Aorta (tissue), 5 donors: ENCODE results near the gene YY1. TPM values are rescaled to one million over a fixed set of nuclear protein-coding genes. Genes with fewer than 3 reads are reported as not detected.

ENCODE experiments used
- ATAC-seq: fragments of 200-7000 bp; cut with Tn5 transposase; one replicate; pipeline ENCODE4 v1.9.1; 2022; ENCODE audit warnings: moderate library complexity; ENCODE audit not compliant: low FRiP score
- DNase-seq, 2 donors: peaks; one replicate each; pipeline ENCODE4 v3.0.0-alpha.2; 2020
- H3K27ac ChIP-seq, 2 donors: one replicate each; pipeline ENCODE4 v1.5.1; 2013; ENCODE audit warnings: low read length in 2 of 2, mild to moderate bottlenecking in 2 of 2, moderate library complexity in 2 of 2, control low read depth in 1 of 2, inconsistent platforms in 1 of 2, low read depth in 1 of 2
- H3K27me3 ChIP-seq, 2 donors: one replicate each; pipeline ENCODE4 v1.6.1; 2013; ENCODE audit warnings: control low read depth in 1 of 2, low read length in 1 of 2, mild to moderate bottlenecking in 1 of 2, moderate library complexity in 1 of 2; ENCODE audit not compliant: insufficient read depth in 2 of 2, control insufficient read depth in 1 of 2
- H3K36me3 ChIP-seq, 2 donors: one replicate each; pipeline ENCODE4 v1.6.1; 2013; ENCODE audit warnings: control low read depth in 1 of 2, low read length in 1 of 2, mild to moderate bottlenecking in 1 of 2; ENCODE audit not compliant: insufficient read depth in 2 of 2, control insufficient read depth in 1 of 2
- H3K4me1 ChIP-seq, 2 donors: one replicate each; pipeline ENCODE4 v1.6.1; 2013; ENCODE audit warnings: low read length in 2 of 2, control low read depth in 1 of 2, mild to moderate bottlenecking in 1 of 2, moderate library complexity in 1 of 2; ENCODE audit not compliant: insufficient read depth in 2 of 2, control insufficient read depth in 1 of 2
- H3K4me3 ChIP-seq, 2 donors: one replicate each; pipeline ENCODE4 v1.5.1; 2013; ENCODE audit warnings: low read length in 2 of 2, control low read depth in 1 of 2, mild to moderate bottlenecking in 1 of 2
- H3K9me3 ChIP-seq: one replicate; pipeline ENCODE4 v1.6.1; 2013; ENCODE audit warnings: mild to moderate bottlenecking, low read length; ENCODE audit not compliant: control insufficient read depth
- WGBS, 2 donors: extraction: QIAGEN DNeasy Blood & Tissue Kit; methylation state at CpG; one replicate each; pipeline ENCODE4 v1.1.7; 2013; 5-methylcytosine and 5-hydroxymethylcytosine counted together
- intact Hi-C, 2 donors: fragments of 100-400 bp; cut with DNase I; formaldehyde crosslinking; loops; one replicate each; pipeline versions ENCODE4 v1.14.2 to v1.15.0; 2022
- polyA plus RNA-seq, 2 donors: library from polyadenylated mRNA; stranded (reverse); fragments of 200-250 nt; gene quantifications; one replicate each; pipeline ENCODE4 v1.2.3, GENCODE V29; 2013
- total RNA-seq, 2 donors: library from RNA; stranded (reverse); fragmentation: NEBNext Ultra II Directional; extraction: Animal tissue kit (Norgen Biotek cat#: 25700); gene quantifications; one replicate each; pipeline ENCODE4 v1.2.1, GENCODE V29; 2021
- donor health status: healthy with polysubstance abuse.
- donor health status: Bipolar disorder and iron deficiency.
- donor health status: DM: no; HTN: no; CAD: no.
- donor health status: DM: no; HTN: no; CAD: no.
- donor health status: DM: yes; HTN: yes; CAD: no.

The YY1 gene
- total and polyA plus RNA-seq, 4 donors: 23.1 to 57.3 (median 41.0) TPM

DNA sequence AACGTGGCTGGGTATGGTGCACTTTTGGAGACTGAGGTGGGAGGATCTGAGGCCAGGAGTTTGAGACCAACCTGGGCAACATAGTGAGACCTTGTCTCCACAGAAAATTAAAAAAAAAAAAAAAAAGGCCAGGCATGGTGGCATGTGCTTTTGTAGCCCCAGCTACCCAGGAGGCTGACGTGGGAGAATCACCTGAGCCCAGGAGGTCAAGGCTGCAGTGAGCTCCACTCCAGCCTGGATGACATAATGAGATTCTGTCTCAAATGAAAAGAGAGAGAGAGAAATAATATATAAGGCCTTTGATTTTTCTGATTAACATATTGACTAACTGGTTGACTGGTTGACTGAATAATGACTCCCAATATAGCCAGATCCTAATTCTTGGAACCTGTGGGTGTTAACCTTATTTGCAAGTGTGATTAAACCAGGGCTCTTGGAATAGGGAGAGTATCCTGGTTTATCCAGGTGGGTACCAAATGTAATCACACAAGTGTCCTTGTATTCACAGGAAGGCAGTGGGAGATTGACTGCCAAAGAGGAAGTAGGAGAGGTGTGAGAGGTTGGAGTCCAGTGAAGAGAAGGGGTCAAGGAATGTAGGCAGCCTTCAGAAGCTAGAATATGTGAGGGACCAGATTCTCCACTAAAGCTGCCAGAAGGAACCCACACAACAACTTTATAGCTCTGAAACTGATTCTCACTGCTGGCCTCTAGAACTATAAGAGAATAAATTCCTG lies 12.0 kb downstream of the YY1 start:
- intact Hi-C loops: no loop called here
- Histone ChIP-seq H3K27ac (no peak overlapping the region), H3K36me3 (no peaks in the 10 kb centered on the region), H3K4me3 (no peak overlapping the region), H3K27me3 (no peaks in the 10 kb centered on the region), H3K4me1 (peaks cover 0 to 11% of the 10 kb centered on the region in 2 donors), H3K9me3 (no peaks in the 10 kb centered on the region)
- WGBS, 2 donors: 74 to 86% methylated on average over 2 of the region's 2 CpGs
- no peak for DNase-seq
- no peak for ATAC-seq

DNA sequence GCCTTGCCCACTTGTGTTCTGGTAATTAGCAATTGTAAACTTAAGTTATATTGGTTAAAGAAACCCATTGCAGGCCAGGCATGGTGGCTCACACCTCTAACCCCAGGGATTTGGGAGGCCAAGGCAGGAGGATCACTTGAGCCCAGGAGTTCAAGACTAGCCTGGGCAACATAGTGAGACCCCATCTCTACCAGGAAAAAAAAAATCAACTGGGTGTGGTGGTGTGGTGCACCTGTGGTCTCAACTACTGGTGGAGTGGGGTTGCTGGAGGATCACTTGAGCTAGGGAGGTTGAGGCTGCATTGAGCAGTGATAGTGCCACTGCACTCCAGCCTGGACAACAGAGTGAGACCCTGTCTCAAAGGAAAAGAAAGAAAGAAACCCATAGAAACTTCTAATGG lies 13.7 kb downstream of the YY1 start:
- Histone ChIP-seq H3K27ac (no peak overlapping the region), H3K9me3 (no peaks in the 10 kb centered on the region), H3K27me3 (no peaks in the 10 kb centered on the region), H3K4me1 (peaks cover 0 to 7% of the 10 kb centered on the region in 2 donors), H3K36me3 (no peaks in the 10 kb centered on the region), H3K4me3 (no peak overlapping the region)
- DNase-seq: no peak
- ATAC-seq: no peak
- intact Hi-C loops: no loop called here

DNA sequence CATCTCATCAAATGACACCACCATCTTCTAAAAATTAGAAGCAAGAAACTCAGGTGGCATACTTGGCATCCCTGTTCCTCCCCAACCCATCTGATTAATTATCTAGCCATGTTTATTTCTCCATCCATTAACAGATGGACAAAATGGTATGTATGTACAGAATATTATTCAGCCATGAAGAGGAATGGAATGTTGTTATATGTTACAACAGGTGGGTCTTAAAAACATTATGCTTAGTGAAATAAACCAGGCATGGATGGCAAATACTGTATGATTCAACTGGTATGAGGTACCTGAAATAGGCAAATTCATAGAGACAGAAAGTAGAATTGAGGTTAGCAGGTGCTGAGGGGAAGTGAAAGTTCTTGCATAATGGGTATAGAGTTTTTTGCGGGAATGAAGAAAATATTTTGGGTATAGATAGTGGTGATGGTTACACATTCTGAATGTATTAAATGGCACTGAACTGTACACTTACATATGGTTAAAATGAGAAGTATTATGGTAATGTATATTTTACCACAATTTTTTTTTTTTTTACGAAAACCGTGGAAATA lies 17.5 kb downstream of the YY1 start:
- Histone ChIP-seq H3K27me3 (no peaks in the 10 kb centered on the region), H3K9me3 (no peaks in the 10 kb centered on the region), H3K4me1 (peaks cover 0 to 12% of the 10 kb centered on the region in 2 donors), H3K4me3 (no peak overlapping the region), H3K36me3 (no peaks in the 10 kb centered on the region), H3K27ac (no peak overlapping the region)
- intact Hi-C loops: no loop called here
- DNase-seq (no peak), ATAC-seq (no peak)
- WGBS, 2 donors: 91 to 92% methylated on average over 3 of the region's 3 CpGs

DNA sequence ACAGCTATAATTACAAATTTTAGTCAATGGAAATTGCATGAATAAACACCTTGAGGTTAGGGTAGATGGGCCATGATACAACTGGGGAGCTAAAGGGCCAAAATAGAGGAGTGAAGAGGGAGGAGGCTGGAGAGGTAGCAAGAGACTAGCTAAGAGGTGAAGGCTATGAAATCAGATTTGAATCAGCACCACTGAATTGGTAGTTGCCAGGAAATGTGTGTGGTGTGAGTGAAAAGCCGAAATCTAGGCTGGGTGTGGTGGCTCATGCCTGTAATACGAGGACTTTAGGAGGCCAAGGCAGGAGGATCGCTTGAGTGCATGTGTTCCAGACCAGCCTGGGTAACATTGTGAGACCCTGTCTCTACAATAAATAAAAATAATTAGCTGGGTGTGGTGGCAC lies 22.7 kb downstream of the YY1 start:
- H3K4me1 ChIP-seq: peaks cover 0 to 9% of the 10 kb centered on the region in 2 donors
- intact Hi-C loops: no loop called here
- H3K27ac ChIP-seq: no peak overlapping the region
- no peak for DNase-seq
- no peaks in the 10 kb centered on the region for H3K27me3 ChIP-seq
- no peaks in the 10 kb centered on the region for H3K9me3 ChIP-seq
- no peak for ATAC-seq
- no peaks in the 10 kb centered on the region for H3K36me3 ChIP-seq
- WGBS, 2 donors: 91 to 94% methylated on average over 3 of the region's 3 CpGs
- H3K4me3 ChIP-seq: no peak overlapping the region

DNA sequence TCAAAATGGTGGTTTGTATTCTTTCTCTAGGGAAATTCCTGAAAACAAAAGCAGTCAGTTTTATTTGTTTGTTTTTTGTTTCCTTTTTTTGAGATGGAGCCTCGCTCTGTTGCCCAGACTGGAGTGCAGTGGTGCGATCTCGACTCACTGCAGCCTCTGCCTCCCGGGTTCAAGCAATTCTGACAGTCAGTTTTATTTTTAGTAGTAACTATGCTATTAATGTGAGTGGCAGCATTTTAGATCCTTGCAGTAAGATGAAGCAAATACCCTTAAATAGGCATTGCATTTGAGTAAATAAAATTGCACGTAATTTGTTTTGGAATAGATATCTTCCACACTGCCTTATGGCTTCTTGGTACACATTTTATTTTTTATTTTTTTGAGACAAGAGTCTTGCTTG lies 23.6 kb downstream of the YY1 start:
- no peak overlapping the region for H3K27ac ChIP-seq

DNA sequence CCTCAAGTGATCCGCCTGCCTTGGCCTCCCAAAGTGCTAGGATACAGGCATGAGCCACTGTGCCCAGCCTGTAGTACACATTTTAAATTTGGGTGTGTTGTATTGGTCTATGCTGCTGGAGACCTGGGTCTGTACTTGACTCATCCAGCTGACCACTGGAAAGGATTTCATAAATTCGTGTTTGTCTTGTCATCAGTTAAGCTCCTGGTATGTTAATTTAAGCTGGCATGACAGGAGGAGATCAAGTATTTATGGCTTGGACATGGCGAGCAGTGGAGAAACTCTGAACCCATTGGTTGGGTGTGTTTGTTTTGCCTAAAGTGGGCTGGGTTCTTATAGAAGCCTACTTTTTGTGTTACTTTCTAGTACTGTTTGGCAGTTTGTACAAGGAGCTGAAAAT lies 24.2 kb downstream of the YY1 start:
- Histone ChIP-seq H3K36me3 (peaks cover 0 to 2% of the 10 kb centered on the region in 2 donors), H3K27ac (no peak overlapping the region), H3K9me3 (no peaks in the 10 kb centered on the region), H3K27me3 (no peaks in the 10 kb centered on the region), H3K4me3 (no peak overlapping the region), H3K4me1 (peaks cover 0 to 6% of the 10 kb centered on the region in 2 donors)
- DNase-seq (no peak), ATAC-seq (no peak)
- intact Hi-C loops: no loop called here
- WGBS, 2 donors: 74 to 75% methylated on average over 3 of the region's 3 CpGs

More for the DNA sequence above, 23.6 kb downstream of the YY1 start:
- no peaks in the 10 kb centered on the region for H3K9me3 ChIP-seq
- H3K4me1 ChIP-seq: peaks cover 0 to 9% of the 10 kb centered on the region in 2 donors
- DNase-seq (no peak), ATAC-seq (no peak)
- H3K27me3 ChIP-seq: no peaks in the 10 kb centered on the region
- 45 to 46% methylated on average over 5 of the region's 5 CpGs for WGBS, 2 donors
- no peaks in the 10 kb centered on the region for H3K36me3 ChIP-seq
- intact Hi-C loops: no loop called here
- no peak overlapping the region for H3K4me3 ChIP-seq

DNA sequence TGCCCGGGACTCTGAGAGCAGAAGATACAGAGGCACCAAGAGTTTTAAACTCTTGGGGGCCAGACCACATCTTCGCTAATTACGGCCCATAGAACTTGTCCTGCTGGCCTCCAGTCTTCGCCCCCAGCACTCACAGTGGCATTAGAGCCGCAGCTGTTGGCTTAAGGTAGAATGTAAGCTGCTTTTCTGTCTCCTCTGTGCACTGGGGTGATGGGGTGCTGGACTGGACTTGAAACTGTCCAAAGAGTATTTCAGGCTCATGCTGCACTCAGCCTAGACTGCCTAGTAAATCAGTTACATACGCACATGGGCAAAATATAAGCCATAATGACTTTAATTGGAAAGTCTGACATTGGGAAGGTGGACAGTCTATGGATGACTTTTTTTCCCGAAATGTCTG lies 29.0 kb downstream of the YY1 start:
- Histone ChIP-seq H3K4me3 (no peak overlapping the region), H3K36me3 (peaks cover 0 to 2% of the 10 kb centered on the region in 2 donors), H3K27ac (no peak overlapping the region), H3K9me3 (no peaks in the 10 kb centered on the region), H3K4me1 (no peaks in the 10 kb centered on the region), H3K27me3 (no peaks in the 10 kb centered on the region)
- DNase-seq (no peak), ATAC-seq (no peak)
- intact Hi-C loops: no loop called here
- 95 to 96% methylated on average over 7 of the region's 7 CpGs for WGBS, 2 donors

DNA sequence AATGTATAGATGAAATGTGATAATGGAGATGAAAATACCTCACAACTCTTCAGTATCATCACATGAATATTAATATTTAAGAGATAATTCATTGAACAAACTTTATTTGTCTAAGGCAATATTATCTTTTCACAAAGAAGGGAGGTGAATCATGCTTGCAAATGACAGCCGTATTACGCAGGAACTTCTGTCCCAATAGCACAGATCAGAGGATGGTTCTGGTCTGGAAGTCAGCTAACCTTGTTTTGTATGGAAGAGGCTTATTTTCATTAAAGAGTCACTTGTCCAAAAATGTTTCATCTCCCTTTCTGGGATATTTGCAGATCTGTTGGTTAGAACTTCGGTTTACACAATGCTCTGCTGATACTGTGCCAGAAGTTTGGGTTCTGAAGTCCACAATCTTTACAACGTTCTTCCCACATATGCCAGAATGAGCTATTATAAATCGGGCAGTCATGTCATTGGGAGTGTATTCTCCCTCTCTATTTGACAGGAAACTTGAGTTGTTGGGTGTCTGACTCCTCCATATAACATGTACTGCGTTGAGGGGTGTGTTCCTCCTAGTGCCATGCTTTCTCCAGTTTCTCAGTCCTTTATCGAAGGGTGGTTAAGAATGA lies 29.8 kb downstream of the YY1 start:
- 65 to 71% methylated on average over 7 of the region's 7 CpGs for WGBS, 2 donors
- Histone ChIP-seq H3K9me3 (no peaks in the 10 kb centered on the region), H3K36me3 (peaks cover 0 to 2% of the 10 kb centered on the region in 2 donors), H3K4me1 (no peaks in the 10 kb centered on the region), H3K27me3 (no peaks in the 10 kb centered on the region), H3K27ac (no peak overlapping the region), H3K4me3 (no peak overlapping the region)
- DNase-seq: no peak
- intact Hi-C loops: no loop called here
- ATAC-seq: no peak
